Loucy (cell line): ENCODE data around the gene SUPT5H.

ENCODE experiments used
- EZH2phosphoT487 ChIP-seq: fragments of 200-600 bp; IDR thresholded peaks from 2 replicates; pipeline ENCODE4 v1.6.1; 2018; ENCODE audit warnings: antibody characterized with exemption, mild to moderate bottlenecking, moderate library complexity, borderline replicate concordance
- TF ChIP-seq, protein P1 (sequence below): fragments of 200-600 bp; sonication (generic); conservative IDR thresholded peaks from 2 replicates; pipeline ENCODE4 v1.5.1; 2014; ENCODE audit warnings: mild to moderate bottlenecking, antibody characterized with exemption, low read length

GRCh38 chr19:39433480-39434079 is 11.8 kb upstream of the SUPT5H start:
- TF ChIP-seq, protein P1, sequence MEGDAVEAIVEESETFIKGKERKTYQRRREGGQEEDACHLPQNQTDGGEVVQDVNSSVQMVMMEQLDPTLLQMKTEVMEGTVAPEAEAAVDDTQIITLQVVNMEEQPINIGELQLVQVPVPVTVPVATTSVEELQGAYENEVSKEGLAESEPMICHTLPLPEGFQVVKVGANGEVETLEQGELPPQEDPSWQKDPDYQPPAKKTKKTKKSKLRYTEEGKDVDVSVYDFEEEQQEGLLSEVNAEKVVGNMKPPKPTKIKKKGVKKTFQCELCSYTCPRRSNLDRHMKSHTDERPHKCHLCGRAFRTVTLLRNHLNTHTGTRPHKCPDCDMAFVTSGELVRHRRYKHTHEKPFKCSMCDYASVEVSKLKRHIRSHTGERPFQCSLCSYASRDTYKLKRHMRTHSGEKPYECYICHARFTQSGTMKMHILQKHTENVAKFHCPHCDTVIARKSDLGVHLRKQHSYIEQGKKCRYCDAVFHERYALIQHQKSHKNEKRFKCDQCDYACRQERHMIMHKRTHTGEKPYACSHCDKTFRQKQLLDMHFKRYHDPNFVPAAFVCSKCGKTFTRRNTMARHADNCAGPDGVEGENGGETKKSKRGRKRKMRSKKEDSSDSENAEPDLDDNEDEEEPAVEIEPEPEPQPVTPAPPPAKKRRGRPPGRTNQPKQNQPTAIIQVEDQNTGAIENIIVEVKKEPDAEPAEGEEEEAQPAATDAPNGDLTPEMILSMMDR: no peak
- TF ChIP-seq EZH2phosphoT487: no peak
